Lower lobe of right lung (tissue), 2 donors: ENCODE data around the gene SFPQ. TPM values are rescaled to one million over a fixed set of nuclear protein-coding genes. Genes with fewer than 3 reads are reported as not detected.
"Not testable (repeated sequence)": the region's sequence is repeated elsewhere in the genome, so short reads cannot be mapped to it uniquely, and the experiment has no call there.

Source experiments
- ATAC-seq, 2 donors: fragments of 200-7000 bp; cut with Tn5 transposase; one replicate each; pipeline ENCODE4 v1.9.1; 2020 to 2022; ENCODE audit warnings: mild to moderate bottlenecking in 2 of 2, moderate library complexity in 2 of 2
- DNase-seq: peaks from one replicate; pipeline ENCODE4 v3.0.0-alpha.2; 2020
- H3K27ac ChIP-seq: fragments of 200-600 bp; one replicate; pipeline ENCODE4 v1.8.0; 2022
- H3K27me3 ChIP-seq: fragments of 200-600 bp; one replicate; pipeline ENCODE4 v1.8.0; 2022; ENCODE audit warnings: low read depth
- H3K36me3 ChIP-seq: fragments of 200-600 bp; one replicate; pipeline ENCODE4 v1.8.0; 2022; ENCODE audit warnings: mild to moderate bottlenecking
- H3K4me1 ChIP-seq: fragments of 200-600 bp; one replicate; pipeline ENCODE4 v1.8.0; 2022
- H3K4me3 ChIP-seq: fragments of 200-600 bp; one replicate; pipeline ENCODE4 v1.8.0; 2022; ENCODE audit warnings: mild to moderate bottlenecking
- H3K9me3 ChIP-seq: fragments of 200-600 bp; one replicate; pipeline ENCODE4 v1.8.0; 2022
- intact Hi-C: fragments of 100-400 bp; cut with DNase I; formaldehyde crosslinking; loops from one replicate; pipeline ENCODE4 v1.11.0; 2022
- total RNA-seq: library from RNA; stranded (reverse); fragmentation: NEBNext Ultra II Directional; extraction: Animal tissue kit (Norgen Biotek cat#: 25700); gene quantifications from one replicate; pipeline ENCODE4 v1.2.1, GENCODE V29; 2021
- TF ChIP-seq, protein P1 (sequence below): fragments of 200-600 bp; IDR thresholded peaks from one replicate; pipeline ENCODE4 v1.8.0; 2022; ENCODE audit warnings: antibody characterized with exemption, mild to moderate bottlenecking
- donor health status: DM: no; HTN: yes; CAD: no; lungs with severe emphysema.

SFPQ gene
- total RNA-seq, 1 donor from 2014 or later: 182 TPM

DNA sequence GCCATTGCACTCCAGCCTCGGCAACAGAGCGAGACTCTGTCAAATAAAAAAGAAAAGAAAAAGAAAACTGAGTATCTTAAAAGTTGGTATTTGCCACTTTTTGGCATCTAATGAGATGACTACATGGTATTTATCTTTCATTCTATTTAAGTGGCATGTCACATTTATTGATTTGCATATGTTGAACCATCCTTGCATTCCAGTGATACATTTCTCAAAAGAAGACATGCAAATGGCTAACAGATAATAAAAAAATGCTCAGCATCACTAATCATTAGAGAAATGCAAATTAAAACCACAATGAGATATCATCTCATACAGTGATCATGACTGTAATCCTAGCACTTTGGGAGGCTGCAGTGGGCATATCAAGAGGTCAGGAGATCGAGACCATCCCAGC lies 28.1 kb downstream of the SFPQ start:
- no peaks in the 10 kb centered on the region for H3K4me1 ChIP-seq
- H3K36me3 ChIP-seq: no peaks in the 10 kb centered on the region
- no peaks in the 10 kb centered on the region for H3K27me3 ChIP-seq
- H3K4me3 ChIP-seq: no peak overlapping the region
- no peak overlapping the region for H3K27ac ChIP-seq
- TF ChIP-seq, protein P1, sequence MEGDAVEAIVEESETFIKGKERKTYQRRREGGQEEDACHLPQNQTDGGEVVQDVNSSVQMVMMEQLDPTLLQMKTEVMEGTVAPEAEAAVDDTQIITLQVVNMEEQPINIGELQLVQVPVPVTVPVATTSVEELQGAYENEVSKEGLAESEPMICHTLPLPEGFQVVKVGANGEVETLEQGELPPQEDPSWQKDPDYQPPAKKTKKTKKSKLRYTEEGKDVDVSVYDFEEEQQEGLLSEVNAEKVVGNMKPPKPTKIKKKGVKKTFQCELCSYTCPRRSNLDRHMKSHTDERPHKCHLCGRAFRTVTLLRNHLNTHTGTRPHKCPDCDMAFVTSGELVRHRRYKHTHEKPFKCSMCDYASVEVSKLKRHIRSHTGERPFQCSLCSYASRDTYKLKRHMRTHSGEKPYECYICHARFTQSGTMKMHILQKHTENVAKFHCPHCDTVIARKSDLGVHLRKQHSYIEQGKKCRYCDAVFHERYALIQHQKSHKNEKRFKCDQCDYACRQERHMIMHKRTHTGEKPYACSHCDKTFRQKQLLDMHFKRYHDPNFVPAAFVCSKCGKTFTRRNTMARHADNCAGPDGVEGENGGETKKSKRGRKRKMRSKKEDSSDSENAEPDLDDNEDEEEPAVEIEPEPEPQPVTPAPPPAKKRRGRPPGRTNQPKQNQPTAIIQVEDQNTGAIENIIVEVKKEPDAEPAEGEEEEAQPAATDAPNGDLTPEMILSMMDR: no peak
- ATAC-seq: no peak
- peaks cover 12% of the 10 kb centered on the region for H3K9me3 ChIP-seq
- intact Hi-C loops: no loop called here
- DNase-seq: no peak

GRCh38 chr1:35151220-35151619 lies 41.7 kb downstream of the SFPQ start:
- Histone ChIP-seq H3K36me3 (no peaks in the 10 kb centered on the region), H3K4me1 (no peaks in the 10 kb centered on the region), H3K4me3 (no peak overlapping the region), H3K27ac (no peak overlapping the region), H3K27me3 (no peaks in the 10 kb centered on the region), H3K9me3 (no peaks in the 10 kb centered on the region)
- ATAC-seq: no peak
- TF ChIP-seq, protein P1: no peak
- intact Hi-C loops: no loop called here
- no peak for DNase-seq

DNA sequence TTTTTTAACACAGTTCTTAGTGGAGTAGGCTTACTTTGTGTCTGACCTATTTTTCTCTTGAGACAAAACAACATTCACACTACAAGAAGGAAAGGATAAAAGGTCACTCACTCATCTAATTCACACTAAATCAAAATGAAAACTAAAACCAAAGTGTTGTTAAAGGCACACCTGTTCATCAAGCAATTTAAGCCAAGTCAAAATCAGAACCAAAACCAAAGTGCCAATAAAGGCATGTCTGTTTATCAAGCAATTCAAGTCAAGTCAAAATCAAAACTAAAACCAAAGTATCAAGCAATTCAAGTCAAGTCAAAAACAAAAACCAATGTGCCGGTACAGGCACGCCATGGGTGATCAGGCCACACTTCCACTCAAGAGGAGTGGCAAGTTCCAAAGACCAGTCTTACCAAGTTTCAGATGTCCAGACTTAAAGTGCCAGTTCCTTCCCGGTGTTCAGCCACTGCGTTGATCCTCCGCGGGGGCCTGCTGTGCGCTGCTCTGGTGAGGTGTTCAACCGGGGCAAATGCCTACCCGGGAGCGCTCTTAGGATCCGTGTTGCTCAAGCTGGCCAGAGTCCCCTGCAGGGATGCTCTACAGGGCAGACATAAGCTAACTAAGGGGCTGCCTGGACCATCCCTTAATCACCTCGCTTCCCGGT lies 46.9 kb downstream of the SFPQ start:
- H3K27ac ChIP-seq, H3K4me3 ChIP-seq, H3K4me1 ChIP-seq, intact Hi-C loops, H3K9me3 ChIP-seq, DNase-seq, H3K27me3 ChIP-seq, H3K36me3 ChIP-seq: not testable (repeated sequence)
- peak in 1 of 2 donors; percentile 23 for ATAC-seq

DNA sequence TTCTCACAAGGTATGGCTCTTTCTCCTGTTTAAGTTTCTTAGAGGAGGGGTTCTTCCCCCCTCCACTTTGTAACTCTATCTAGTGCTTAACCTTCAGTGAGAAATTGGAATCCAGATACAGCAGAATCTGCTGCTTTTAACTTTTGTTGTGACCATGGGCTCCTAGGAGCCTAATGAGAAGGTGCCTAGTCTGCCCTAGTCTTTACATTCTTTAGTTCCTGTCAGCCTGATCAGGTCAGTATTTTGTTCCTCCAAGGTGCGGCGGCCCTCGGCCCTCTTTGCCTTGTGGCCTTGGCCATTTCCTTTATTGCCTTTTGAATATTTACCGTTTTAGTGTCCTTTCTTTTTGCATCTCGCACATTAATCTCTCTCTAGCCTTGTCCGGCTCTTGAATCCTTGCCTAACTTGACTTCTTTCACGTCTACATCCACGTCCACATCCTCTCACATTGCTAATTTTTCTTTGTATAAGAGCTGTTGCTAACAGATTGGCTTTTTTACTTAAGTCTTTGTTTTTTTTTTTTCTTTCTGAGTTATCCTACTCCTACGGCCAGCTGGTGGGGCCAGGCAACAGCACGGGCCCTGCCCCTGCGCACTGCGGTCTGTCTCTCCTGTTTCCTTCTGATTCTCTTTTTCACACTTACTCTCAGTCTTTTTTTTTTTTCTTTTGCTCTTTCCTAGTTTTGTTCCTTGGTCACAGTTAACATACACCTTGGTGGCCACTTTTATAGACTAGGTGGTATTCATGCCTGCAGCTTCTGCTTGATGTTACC lies 49.0 kb downstream of the SFPQ start:
- Histone ChIP-seq H3K27ac (no peak overlapping the region), H3K4me1 (no peaks in the 10 kb centered on the region), H3K27me3 (no peaks in the 10 kb centered on the region), H3K4me3 (no peak overlapping the region), H3K9me3 (no peaks in the 10 kb centered on the region), H3K36me3 (no peaks in the 10 kb centered on the region)
- TF ChIP-seq, protein P1: no peak
- no peak for DNase-seq
- no peak for ATAC-seq
- intact Hi-C loops: no loop called here

DNA sequence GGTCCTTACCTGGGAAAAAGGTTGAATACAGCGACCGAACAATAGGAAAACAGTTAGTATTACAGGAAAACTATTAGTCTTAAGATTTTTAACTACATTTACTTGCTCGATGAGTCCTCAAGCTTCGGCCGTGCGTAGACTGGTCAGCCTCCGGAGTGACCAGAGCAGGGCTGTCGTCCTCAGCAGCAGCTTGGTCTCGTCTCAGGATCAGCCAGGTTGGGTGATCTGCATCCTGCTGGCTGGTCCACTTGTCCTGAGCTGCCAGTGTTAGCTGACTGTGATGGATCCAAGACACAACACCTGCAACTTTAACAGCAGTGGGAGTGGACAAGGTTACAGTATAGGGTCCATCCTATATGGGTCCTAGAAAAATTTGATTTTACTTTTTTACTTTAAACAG lies 50.2 kb downstream of the SFPQ start:
- H3K27ac ChIP-seq, H3K27me3 ChIP-seq, ATAC-seq, H3K9me3 ChIP-seq, H3K4me1 ChIP-seq, DNase-seq, intact Hi-C loops, H3K4me3 ChIP-seq, H3K36me3 ChIP-seq: not testable (repeated sequence)

DNA sequence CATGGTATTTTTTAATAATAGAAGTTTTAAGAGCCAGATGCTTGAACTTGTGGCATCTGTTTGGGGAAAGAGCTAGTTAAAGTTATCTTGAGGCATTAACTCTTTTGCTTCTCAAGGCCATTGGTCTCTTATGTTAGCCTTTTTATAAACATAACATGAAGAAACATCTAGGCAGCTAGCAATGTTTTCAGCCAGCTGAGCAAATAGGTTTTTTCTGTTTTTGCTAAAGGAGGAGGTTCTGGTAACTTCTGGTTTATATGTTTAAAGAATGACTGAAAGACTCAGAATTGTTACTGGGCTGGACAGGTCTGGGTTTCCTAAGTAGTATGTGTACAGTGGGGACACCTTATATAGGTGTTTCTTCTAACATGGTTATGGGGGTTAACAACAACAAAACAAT lies 50.7 kb downstream of the SFPQ start:
- DNase-seq, intact Hi-C loops, H3K4me3 ChIP-seq, ATAC-seq, H3K27me3 ChIP-seq, H3K9me3 ChIP-seq, H3K27ac ChIP-seq, H3K4me1 ChIP-seq, H3K36me3 ChIP-seq: not testable (repeated sequence)

DNA sequence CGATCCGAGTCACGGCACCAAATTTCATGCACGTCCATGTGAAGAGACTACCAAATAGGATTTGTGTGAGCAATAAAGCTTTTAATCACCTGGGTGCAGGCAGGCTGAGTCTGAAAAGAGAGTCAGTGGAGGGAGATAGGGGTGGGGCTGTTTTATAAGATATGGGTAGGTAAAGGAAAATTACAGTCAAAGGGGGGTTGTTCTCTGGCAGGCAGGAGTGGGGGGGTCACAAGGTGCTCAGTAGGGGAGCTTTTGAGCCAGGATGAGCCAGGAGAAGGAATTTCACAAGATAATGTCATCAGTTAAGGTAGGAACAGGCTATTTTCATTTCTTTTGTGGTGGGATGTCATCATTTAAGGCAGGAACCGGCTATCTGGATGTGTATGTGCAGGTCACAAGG lies 55.4 kb downstream of the SFPQ start:
- intact Hi-C loops, H3K4me1 ChIP-seq, H3K9me3 ChIP-seq, DNase-seq, H3K27me3 ChIP-seq, H3K36me3 ChIP-seq, H3K27ac ChIP-seq, ATAC-seq, H3K4me3 ChIP-seq: not testable (repeated sequence)
